ENCODE measurements around the gene PVALB.

- no peak for TF ChIP-seq POLR2A (IDR thresholded peaks at IDR 0.05)
- TF ChIP-seq, protein P1, sequence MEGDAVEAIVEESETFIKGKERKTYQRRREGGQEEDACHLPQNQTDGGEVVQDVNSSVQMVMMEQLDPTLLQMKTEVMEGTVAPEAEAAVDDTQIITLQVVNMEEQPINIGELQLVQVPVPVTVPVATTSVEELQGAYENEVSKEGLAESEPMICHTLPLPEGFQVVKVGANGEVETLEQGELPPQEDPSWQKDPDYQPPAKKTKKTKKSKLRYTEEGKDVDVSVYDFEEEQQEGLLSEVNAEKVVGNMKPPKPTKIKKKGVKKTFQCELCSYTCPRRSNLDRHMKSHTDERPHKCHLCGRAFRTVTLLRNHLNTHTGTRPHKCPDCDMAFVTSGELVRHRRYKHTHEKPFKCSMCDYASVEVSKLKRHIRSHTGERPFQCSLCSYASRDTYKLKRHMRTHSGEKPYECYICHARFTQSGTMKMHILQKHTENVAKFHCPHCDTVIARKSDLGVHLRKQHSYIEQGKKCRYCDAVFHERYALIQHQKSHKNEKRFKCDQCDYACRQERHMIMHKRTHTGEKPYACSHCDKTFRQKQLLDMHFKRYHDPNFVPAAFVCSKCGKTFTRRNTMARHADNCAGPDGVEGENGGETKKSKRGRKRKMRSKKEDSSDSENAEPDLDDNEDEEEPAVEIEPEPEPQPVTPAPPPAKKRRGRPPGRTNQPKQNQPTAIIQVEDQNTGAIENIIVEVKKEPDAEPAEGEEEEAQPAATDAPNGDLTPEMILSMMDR (IDR thresholded peaks at IDR 0.05), result no peak
Observed at GRCh38 chr22:36860821-36861659, 44.2 kb upstream of the PVALB start, which contains the start of gene NCF4.
